HG03045 (cell line): ENCODE data around the gene CTBP2.

Experiments
- ATAC-seq: cut with Tn5 transposase; IDR thresholded peaks from one replicate; pipeline ENCODE4 v1.9.1; 2021; ENCODE audit warnings: mild to moderate bottlenecking, moderate library complexity; ENCODE audit not compliant: unreplicated experiment

CTBP2 gene

GRCh38 chr10:125002047-125002422 is 158.3 kb downstream of the CTBP2 start:
- no peak for ATAC-seq

GRCh38 chr10:125001313-125002046 is 158.9 kb downstream of the CTBP2 start:
- ATAC-seq: no peak

- ATAC-seq: no peak
These were observed 159.7 kb downstream of the CTBP2 start for GRCh38 chr10:125000366-125001312.

GRCh38 chr10:124999433-125000365 is 160.7 kb downstream of the CTBP2 start:
- no peak for ATAC-seq

- no peak for ATAC-seq
These were observed 161.6 kb downstream of the CTBP2 start for GRCh38 chr10:124998624-124999291.

- ATAC-seq: no peak
These were observed 162.4 kb downstream of the CTBP2 start for GRCh38 chr10:124997771-124998623.

- ATAC-seq: no peak
These were observed 163.1 kb downstream of the CTBP2 start for GRCh38 chr10:124997306-124997705.

- ATAC-seq: no peak
These were observed 163.5 kb downstream of the CTBP2 start for GRCh38 chr10:124996854-124997215.

GRCh38 chr10:124996127-124996853 is 164.1 kb downstream of the CTBP2 start:
- ATAC-seq: no peak

- ATAC-seq: no peak
These were observed 164.8 kb downstream of the CTBP2 start for GRCh38 chr10:124995605-124996004.

- ATAC-seq: no peak
These were observed 165.5 kb downstream of the CTBP2 start for GRCh38 chr10:124994573-124995473.

- no peak for ATAC-seq
These were observed 166.5 kb downstream of the CTBP2 start for GRCh38 chr10:124993736-124994451.

GRCh38 chr10:124993345-124993708 is 167.0 kb downstream of the CTBP2 start:
- no peak for ATAC-seq

GRCh38 chr10:124992462-124993344 is 167.7 kb downstream of the CTBP2 start:
- no peak for ATAC-seq

- ATAC-seq: no peak
These were observed 168.5 kb downstream of the CTBP2 start for GRCh38 chr10:124991835-124992234.
